ENCODE measurements around the gene ARHGAP4. TPM values are rescaled to one million over a fixed set of nuclear protein-coding genes. Genes with fewer than 3 reads are reported as not detected.

Gene ARHGAP4
- total and polyA plus RNA-seq, 10 of the 15 experiments (the other 5 are each of a cell fraction or from before 2014, with no cell fraction given), result 0.71 to 120 (median 44.3) TPM

GRCh38 chrX:153971450-153972367 lies 45.6 kb upstream of the ARHGAP4 start, which contains the start of gene HCFC1 (continued):
- no peak for TF ChIP-seq E2F8 (IDR thresholded peaks at IDR 0.05; ENCODE audit: low read depth, partially characterized antibody)
- TF ChIP-seq POU2F2 (IDR thresholded peaks at IDR 0.05; ENCODE audit: borderline replicate concordance, low read depth, low read length), result 0 out of 3 replicates have a peak, but pooled peaks have one; percentile 22
- peak; percentile 74 for TF ChIP-seq MLLT1 (IDR thresholded peaks at IDR 0.05)
- no peak for TF ChIP-seq SMAD1 (IDR thresholded peaks at IDR 0.05; ENCODE audit: low read depth, partially characterized antibody)
- no peak for TF ChIP-seq SMAD5 (IDR thresholded peaks at IDR 0.05; ENCODE audit: low read depth)
- TF ChIP-seq CEBPB (IDR thresholded peaks at IDR 0.05; ENCODE audit: borderline replicate concordance in 1 of 2, low read depth in 2 of 2, low read length in 2 of 2), result no peak
- no peak for TF ChIP-seq SREBF2 (IDR thresholded peaks at IDR 0.05; ENCODE audit: low read length)
- TF ChIP-seq ZBTB4 (CRISPR knock-in tag; IDR thresholded peaks at IDR 0.05), result no peak
- TF ChIP-seq EZH2 (IDR thresholded peaks at IDR 0.05; ENCODE audit: borderline replicate concordance, control insufficient read depth, low read depth, low read length), result no peak
- no peak for TF ChIP-seq ZBTB11 (CRISPR knock-in tag; IDR thresholded peaks at IDR 0.05)
- no peak for TF ChIP-seq ATF3 (IDR thresholded peaks at IDR 0.05; ENCODE audit: borderline replicate concordance, extremely low read depth, low read depth, low read length)
- no peak for TF ChIP-seq HSF1 (IDR thresholded peaks at IDR 0.05; ENCODE audit: low read depth, low read length)
- TF ChIP-seq RBBP5 (conservative IDR thresholded peaks at IDR 0.05), result no peak
- no peak for TF ChIP-seq CHD4 (IDR thresholded peaks at IDR 0.05)

Data from GM12878 (cell line).